Measurements from ENCODE around the gene UBE3B.

GRCh38 chr12:109539508-109539907 is 62.1 kb downstream of the UBE3B start:
- TF ChIP-seq CTCF (IDR thresholded peaks at IDR 0.05) (no peak), POLR2A (IDR thresholded peaks at IDR 0.05) (no peak), EP300 (IDR thresholded peaks at IDR 0.05) (no peak)
